A673 (cell line): ENCODE measurements around the gene CNFN. TPM values are rescaled to one million over a fixed set of nuclear protein-coding genes. Genes with fewer than 3 reads are reported as not detected.

Experiments
- BruUV-seq: library from RNA; stranded (reverse); fragments of 400-500 nt; replicated peaks from 2 replicates; lab custom pipeline; 2021; lab: Mats Ljungman, UMichigan
- CTCF ChIA-PET: fragments of 300-600 bp; sonication (Branson Sonifier 250); formaldehyde crosslinking; loops from one replicate; lab custom pipeline; 2022; ENCODE audit warnings: antibody characterized with exemption; lab: Charles Lee
- POLR2A ChIA-PET: fragments of 300-600 bp; sonication (Branson Sonifier 250); formaldehyde crosslinking; loops from one replicate; lab custom pipeline; 2022; ENCODE audit warnings: antibody characterized with exemption; ENCODE audit not compliant: low non-redundant PET; lab: Charles Lee
- DNase-seq: peaks from one replicate; pipeline ENCODE4 v3.0.0-alpha.2; 2015; ENCODE audit warnings: low spot score
- H3K27ac ChIP-seq: fragments of 200-600 bp; sonication (generic); 2 replicates; pipeline ENCODE4 v1.5.1; 2016; ENCODE audit warnings: mixed run types, low read depth, mild to moderate bottlenecking, mixed read lengths, antibody characterized with exemption, low read length; ENCODE audit not compliant: poor library complexity, severe bottlenecking
- H3K27me3 ChIP-seq: fragments of 200-600 bp; sonication (generic); replicated peaks from 2 replicates; pipeline ENCODE4 v1.6.1; 2017; ENCODE audit warnings: mixed run types, low read depth, mild to moderate bottlenecking, mixed read lengths, antibody characterized with exemption, low read length; ENCODE audit not compliant: insufficient read depth, poor library complexity
- H3K36me3 ChIP-seq: fragments of 200-600 bp; sonication (generic); 2 replicates; pipeline ENCODE4 v1.6.1; 2016; ENCODE audit warnings: mixed run types, mild to moderate bottlenecking, mixed read lengths, antibody characterized with exemption, low read length; ENCODE audit not compliant: insufficient read depth, poor library complexity, severe bottlenecking
- H3K4me1 ChIP-seq: fragments of 200-600 bp; sonication (generic); 2 replicates; pipeline ENCODE4 v1.6.1; 2017; ENCODE audit warnings: mixed run types, mild to moderate bottlenecking, mixed read lengths, antibody characterized with exemption, low read length; ENCODE audit not compliant: insufficient read depth, poor library complexity, severe bottlenecking
- H3K4me3 ChIP-seq: fragments of 200-600 bp; sonication (generic); 2 replicates; pipeline ENCODE4 v1.5.1; 2016; ENCODE audit warnings: low read depth, mixed run types, mild to moderate bottlenecking, mixed read lengths, low read length; ENCODE audit not compliant: poor library complexity, severe bottlenecking
- H3K9me3 ChIP-seq: fragments of 200-600 bp; sonication (generic); 2 replicates; pipeline ENCODE4 v1.6.1; 2016; ENCODE audit warnings: mixed run types, low read depth, mild to moderate bottlenecking, mixed read lengths, antibody characterized with exemption, low read length; ENCODE audit not compliant: poor library complexity, severe bottlenecking
- EZH2 ChIP-seq: fragments of 200-600 bp; sonication (generic); IDR thresholded peaks from 2 replicates; pipeline ENCODE4 v1.6.1; 2017; ENCODE audit warnings: borderline replicate concordance, low read depth, mild to moderate bottlenecking, mixed read lengths, antibody characterized with exemption, low read length; ENCODE audit not compliant: poor library complexity, severe bottlenecking
- intact Hi-C: fragments of 100-400 bp; cut with micrococcal nuclease; formaldehyde crosslinking; loops from one replicate; pipeline ENCODE4 v1.10.0; 2022; ENCODE audit not compliant: unreplicated experiment
- total RNA-seq: library from RNA; stranded (reverse); gene quantifications from 2 replicates; pipeline ENCODE4 v1.2.3, GENCODE V29; 2021
- TF ChIP-seq, protein P1 (sequence below): fragments of 300-800, 200-600 bp; sonication (generic); conservative IDR thresholded peaks from 2 replicates; pipeline ENCODE4 v1.5.1; 2017; ENCODE audit warnings: low read depth, mild to moderate bottlenecking, antibody characterized with exemption, low read length, moderate library complexity, mixed read lengths

Gene CNFN
- total RNA-seq, 1 experiment from 2014 or later, result not detected

DNA sequence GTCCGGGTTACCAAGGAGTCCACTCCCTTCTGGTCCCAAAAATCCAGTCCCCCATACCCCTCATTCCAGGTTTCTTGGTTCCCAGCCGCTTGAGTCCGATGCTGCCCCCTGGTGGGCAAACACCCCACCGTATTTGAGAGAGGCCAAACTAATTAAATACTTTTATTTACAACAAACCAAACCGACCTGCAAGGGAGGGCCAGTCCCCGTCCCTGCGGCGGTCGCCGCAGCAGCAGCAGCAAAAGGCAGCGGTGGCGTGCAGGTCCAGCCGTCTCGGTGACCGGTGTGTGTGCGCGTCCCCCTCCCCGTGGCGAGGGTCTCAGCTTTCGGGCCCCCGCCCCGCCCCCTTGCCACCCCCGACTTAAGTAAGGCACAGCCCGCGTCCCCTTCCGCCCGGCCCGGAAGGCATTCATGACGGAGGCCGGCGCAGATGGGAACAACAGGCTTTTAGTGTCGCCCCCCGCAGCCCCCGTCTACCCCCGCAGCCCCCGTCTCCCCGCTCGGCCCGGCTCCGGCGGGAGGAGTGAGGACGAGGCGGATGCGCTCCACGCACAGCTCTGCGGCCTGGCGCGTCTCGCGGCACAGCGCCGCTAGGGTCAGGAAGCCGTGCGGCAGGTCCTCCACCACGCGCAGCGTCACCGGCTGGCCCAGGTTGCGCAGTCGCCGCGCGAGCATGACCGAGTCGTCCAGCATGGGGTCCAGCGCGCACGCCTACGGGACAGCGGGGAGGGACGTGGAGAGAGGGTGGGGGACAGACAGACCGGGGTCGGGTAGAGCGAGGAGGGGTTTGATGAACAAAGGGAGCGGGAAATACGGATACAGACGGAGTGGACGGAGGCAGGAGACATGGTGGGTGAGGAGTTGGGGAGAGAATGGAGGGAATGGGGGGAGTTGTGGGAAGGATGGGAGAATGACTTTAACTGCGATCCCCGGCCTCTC is 11.5 kb upstream of the CNFN start:
- H3K4me3 ChIP-seq, result peak overlapping the region; percentile 55
- CTCF ChIA-PET, result interaction anchor here (0.6 to 1.5 kb wide), 2 partner anchors 22 to 269 kb away, joined by 3 read pairs; no protein-coding TSS in a partner anchor
- peak; percentile 86 for DNase-seq
- peaks cover 6% of the 10 kb centered on the region for H3K4me1 ChIP-seq
- no peaks in the 10 kb centered on the region for H3K36me3 ChIP-seq
- POLR2A ChIA-PET, result interaction anchor here (0.6 kb wide), 1 partner anchor 154 kb away, joined by 3 read pairs; no protein-coding TSS in a partner anchor
- H3K27me3 ChIP-seq, result no peaks in the 10 kb centered on the region
- intact Hi-C loops, result loop anchor here (5.0 kb wide), 1 partner anchor 294 kb away; no protein-coding TSS in a partner anchor
- TF ChIP-seq EZH2, result no peak
- TF ChIP-seq, protein P1, sequence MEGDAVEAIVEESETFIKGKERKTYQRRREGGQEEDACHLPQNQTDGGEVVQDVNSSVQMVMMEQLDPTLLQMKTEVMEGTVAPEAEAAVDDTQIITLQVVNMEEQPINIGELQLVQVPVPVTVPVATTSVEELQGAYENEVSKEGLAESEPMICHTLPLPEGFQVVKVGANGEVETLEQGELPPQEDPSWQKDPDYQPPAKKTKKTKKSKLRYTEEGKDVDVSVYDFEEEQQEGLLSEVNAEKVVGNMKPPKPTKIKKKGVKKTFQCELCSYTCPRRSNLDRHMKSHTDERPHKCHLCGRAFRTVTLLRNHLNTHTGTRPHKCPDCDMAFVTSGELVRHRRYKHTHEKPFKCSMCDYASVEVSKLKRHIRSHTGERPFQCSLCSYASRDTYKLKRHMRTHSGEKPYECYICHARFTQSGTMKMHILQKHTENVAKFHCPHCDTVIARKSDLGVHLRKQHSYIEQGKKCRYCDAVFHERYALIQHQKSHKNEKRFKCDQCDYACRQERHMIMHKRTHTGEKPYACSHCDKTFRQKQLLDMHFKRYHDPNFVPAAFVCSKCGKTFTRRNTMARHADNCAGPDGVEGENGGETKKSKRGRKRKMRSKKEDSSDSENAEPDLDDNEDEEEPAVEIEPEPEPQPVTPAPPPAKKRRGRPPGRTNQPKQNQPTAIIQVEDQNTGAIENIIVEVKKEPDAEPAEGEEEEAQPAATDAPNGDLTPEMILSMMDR, result peak; percentile 90
- no peak overlapping the region for H3K27ac ChIP-seq
- H3K9me3 ChIP-seq, result no peaks in the 10 kb centered on the region
- no TSS peak for BruUV-seq

DNA sequence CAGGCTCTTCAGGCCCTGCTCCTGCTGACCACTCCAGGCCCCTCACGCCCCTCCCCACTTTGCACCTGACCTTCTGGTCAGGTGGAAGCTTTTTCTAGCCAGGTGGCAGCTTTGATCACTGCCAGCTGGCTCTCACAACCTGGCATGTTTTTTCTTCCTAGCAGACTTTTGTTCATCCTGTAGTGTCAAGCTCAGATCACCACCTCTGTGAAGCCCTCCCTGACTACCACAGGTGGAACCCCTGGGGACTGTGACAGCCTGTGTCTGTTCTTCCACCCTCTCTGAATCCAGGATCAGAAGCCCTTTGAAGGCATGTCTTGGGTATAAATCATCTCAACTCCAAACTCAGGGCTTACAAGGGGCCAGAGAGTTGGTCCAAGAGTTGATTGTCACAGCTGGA is 10.3 kb upstream of the CNFN start:
- no peak overlapping the region for H3K27ac ChIP-seq
- ChIA-PET CTCF (interaction anchor here (0.5 to 1.5 kb wide), 3 partner anchors 21 to 268 kb away, joined by 3 read pairs; no protein-coding TSS in a partner anchor), POLR2A (no interaction called here)
- H3K27me3 ChIP-seq, result no peaks in the 10 kb centered on the region
- no TSS peak for BruUV-seq
- TF ChIP-seq EZH2, result no peak
- TF ChIP-seq, protein P1, result no peak
- H3K9me3 ChIP-seq, result no peaks in the 10 kb centered on the region
- H3K36me3 ChIP-seq, result no peaks in the 10 kb centered on the region
- intact Hi-C loops, result loop anchor here (5.0 kb wide), 1 partner anchor 293 kb away; no protein-coding TSS in a partner anchor
- no peak overlapping the region for H3K4me3 ChIP-seq
- DNase-seq, result no peak
- H3K4me1 ChIP-seq, result peaks cover 10% of the 10 kb centered on the region

DNA sequence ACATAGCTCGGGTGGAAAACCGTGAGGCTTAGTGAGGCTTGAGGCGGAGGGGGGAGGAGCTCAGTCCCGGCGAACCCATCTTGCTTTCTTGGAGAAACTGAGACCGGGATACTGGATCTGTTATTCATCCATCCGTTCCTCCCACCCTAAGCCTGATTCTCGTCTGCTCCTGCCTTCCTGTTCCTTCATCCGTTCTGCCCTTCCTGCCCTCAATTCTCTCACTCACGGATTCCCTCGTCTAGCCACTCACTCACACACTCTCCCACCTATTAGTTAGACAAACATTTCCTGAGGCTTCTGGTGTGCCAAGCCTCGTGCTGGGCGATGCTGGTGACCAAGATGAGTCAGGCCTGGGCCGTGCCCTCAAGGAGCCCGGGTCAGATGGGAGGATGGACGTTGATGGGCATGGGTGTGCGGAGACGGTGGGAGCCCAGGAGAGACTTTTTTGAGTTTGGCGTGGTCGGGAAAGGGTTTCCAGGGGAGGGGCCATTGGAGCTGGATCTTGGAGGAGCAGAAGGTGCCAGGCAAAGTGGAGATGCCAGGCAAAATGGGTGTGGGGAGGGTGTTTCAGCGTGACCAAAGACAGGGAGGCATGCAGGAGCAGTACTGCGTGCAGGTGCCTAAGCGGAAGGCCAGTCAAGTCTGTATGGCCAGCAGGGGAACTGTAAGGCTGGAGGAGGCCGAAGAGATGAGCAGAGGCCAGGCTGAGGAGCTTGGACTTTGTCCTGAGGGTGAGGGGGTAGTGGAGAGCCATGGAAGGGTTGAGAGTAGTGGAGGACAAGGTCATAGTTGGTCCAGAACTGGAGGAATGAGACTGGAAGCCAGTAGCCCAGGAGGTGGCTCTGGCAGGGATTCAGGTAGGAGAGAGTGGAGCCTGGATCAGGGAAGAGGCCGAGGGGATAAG is 7.4 kb upstream of the CNFN start:
- Histone ChIP-seq H3K9me3 (no peaks in the 10 kb centered on the region), H3K4me1 (peaks cover 10% of the 10 kb centered on the region), H3K36me3 (no peaks in the 10 kb centered on the region), H3K27ac (peak overlapping the region; percentile 81), H3K4me3 (peak overlapping the region; percentile 56), H3K27me3 (no peaks in the 10 kb centered on the region)
- TF ChIP-seq, protein P1, result no peak
- TF ChIP-seq EZH2, result no peak
- CTCF ChIA-PET, result interaction anchor here (0.6 to 1.0 kb wide), 2 partner anchors 14 to 41 kb away, joined by 3 to 6 read pairs; no protein-coding TSS in a partner anchor
- POLR2A ChIA-PET, result no interaction called here
- intact Hi-C loops, result no loop called here
- no peak for DNase-seq
- BruUV-seq, result TSS peak; percentile 70
